DMS53 treated with DMSO at 0.1 percent for 48 hours (cell line): ENCODE results near the gene TRPT1.
A peak's percentile ranks its signal among the peaks of the same experiment; 100 is the strongest.

ENCODE experiments used
- DNase-seq: peaks from one replicate; lab custom pipeline; 2025; ENCODE audit not compliant: unreplicated experiment; lab: John Stamatoyannopoulos, UW

Gene TRPT1, protein sequence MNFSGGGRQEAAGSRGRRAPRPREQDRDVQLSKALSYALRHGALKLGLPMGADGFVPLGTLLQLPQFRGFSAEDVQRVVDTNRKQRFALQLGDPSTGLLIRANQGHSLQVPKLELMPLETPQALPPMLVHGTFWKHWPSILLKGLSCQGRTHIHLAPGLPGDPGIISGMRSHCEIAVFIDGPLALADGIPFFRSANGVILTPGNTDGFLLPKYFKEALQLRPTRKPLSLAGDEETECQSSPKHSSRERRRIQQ

GRCh38 chr11:64225608-64226506 is at the start of gene TRPT1, which contains the start of gene NUDT22:
Gene TRPT1 (minus strand): TSS chr11:64226186. CDS start chr11:64225860, 326 bp downstream.
Gene NUDT22 (plus strand): TSS chr11:64226274. CDS start chr11:64226653, 379 bp downstream.
- DNase-seq, result peak; percentile 79

DNA sequence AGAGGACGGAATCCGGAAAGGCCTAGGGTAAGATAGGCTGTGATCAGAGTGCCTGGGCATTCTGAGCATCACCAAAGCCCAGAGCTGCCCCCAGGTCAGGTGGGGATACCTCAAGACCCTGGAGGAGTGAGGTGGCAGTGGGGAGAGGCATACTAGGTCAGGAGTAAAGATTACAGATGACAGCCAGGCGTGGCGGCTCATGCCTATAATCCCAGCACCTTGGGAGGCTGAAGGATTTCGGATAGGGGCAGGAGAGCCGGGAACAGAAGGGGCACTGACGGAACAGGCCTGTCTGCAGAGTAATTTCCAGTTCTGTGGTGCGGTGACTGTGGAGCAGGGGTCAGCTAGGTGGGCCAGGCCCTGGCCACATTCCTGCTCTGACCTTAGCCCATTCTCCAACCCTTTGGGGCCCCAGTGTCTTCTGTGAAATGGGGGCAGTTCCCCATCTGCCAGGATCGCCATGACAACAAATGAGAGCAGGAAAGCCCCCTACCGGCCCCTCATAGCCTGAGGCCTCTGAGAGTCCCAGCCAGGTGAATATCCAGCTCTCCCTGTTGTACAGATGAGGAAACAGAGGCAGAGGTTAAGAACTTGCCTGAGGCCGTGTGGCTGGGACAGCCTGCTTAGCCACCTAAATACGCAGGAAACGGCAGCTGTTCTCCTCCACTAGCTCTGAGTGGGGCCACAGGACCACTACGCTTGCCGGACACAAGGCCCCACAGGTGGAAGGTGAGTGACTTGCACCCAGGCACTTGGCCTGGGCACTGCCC is 49.2 kb upstream of the TRPT1 start:
- DNase-seq, result no peak

DNA sequence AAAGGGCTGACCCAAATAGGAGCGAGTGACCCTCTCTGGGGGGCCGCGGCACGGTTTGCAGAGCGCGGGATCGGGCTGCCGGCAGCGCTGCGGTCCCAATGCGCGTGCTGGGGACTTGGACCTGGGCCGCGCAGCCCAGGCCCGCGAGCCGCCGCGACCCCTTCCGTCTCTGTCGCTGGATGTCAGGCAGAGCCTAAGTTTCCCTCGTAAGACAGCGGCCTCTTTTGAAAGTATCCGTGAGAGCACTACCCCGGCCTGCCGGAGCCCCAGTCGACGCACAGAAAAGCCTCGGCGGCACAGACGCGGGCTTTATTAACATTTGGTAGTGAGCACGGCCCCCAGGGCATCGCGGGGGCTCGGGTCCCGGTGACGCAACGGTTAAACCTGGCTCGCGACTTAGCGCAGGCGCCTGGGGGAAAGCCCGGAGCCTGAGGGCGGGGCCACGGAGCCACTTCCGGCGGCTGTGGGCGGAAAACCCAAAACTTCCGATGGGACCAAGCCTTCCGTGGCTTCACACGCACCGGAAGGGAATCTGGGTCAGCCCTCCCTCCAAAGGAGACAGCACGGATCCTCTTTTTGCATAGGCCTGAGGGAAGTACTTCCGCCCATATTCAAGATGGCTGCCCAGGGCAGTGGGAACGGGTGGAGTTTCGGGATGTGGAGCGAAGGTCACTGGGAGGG is 43.7 kb upstream of the TRPT1 start:
- peak; percentile 98 for DNase-seq

- peak; percentile 54 for DNase-seq
Observed at GRCh38 chr11:64268893-64269539, 43.0 kb upstream of the TRPT1 start.

DNA sequence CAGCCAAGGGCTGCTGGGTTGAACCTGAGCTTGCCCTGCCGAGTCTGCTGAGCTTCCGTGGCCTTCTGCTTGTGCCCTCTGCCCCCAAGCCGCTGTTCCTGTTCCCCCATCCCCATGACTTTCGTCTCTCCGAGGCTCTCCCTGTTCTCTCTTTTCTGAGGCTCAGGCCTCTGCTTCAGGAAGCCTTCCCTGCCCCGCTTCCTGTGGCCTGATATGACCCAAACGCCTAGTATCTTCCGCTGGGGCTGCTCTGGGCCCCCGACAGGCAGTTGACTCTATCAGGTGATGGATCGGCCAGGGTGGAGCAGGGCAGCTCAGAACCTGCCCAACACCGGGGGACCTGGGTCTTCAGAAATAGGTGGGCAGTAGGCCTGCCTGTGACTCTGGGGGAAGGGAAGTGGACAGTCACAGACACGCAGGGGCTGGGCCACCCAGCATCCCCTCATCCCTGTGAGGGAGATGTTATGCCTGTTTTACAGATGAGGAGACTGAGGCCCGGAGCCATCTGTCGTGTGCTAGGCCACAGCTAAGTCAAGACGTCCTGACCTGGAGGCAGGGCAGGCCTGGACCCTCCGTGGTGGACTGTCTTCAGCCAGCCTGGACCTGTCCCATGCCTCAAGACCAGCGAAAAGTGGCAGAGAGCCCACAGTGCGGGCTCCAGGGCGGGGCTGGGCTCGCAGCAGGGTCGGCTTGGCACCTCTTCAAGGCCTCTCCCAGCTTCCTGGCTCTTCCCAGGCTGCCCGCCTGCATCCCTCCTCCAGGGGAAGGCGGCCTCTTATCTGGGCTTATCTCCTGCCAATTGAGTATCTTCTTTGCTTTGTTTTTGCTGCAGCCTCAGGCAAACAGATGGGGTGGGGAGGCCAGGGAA is 42.3 kb upstream of the TRPT1 start:
- no peak for DNase-seq

GRCh38 chr11:64267207-64267945 is 41.4 kb upstream of the TRPT1 start:
- DNase-seq, result no peak

- DNase-seq, result no peak
Observed at GRCh38 chr11:64266339-64266738, 40.4 kb upstream of the TRPT1 start.

DNA sequence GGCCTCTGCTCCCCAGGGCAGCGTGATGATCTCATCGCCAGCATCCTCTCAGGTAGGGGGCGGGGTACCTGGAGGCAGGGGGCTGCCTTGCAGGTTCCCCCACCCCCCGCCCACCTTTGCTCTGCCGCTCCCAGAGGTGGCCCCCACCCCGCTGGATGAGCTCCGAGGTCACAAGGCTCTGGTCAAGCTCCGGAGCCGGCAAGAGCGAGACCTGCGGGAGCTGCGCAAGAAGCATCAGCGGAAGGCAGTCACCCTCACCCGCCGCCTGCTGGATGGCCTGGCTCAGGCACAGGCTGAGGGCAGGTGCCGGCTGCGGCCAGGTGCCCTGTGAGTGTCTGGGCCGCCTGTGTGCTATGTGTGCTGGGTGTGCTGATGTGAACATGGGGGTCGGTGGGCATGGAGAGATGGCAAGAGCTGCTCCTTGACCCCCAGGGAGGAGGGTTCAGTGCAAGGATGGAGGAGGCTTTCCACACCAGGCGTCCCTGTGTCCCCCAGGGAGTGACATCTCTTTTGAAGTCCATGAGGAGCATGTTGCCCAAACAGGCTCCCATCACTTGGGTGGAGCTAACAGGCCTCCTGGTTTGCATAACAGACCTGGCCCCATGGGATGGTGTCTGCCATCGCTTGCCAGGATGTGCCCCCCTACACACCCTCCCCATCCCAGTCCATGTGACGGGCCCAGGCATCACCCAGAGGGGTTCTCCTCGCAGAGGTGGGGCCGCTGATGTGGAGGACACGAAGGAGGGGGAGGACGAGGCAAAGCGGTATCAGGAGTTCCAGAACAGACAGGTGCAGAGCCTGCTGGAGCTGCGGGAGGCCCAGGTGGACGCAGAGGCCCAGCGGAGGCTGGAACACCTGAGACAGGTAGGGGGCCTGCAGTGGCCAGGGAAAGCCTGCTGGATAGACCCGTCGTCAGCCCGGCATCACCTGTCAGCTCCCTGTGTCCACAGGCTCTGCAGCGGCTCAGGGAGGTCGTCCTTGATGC is 39.5 kb upstream of the TRPT1 start:
- DNase-seq, result no peak

- no peak for DNase-seq
Observed at GRCh38 chr11:64264371-64264852, 38.4 kb upstream of the TRPT1 start.

DNA sequence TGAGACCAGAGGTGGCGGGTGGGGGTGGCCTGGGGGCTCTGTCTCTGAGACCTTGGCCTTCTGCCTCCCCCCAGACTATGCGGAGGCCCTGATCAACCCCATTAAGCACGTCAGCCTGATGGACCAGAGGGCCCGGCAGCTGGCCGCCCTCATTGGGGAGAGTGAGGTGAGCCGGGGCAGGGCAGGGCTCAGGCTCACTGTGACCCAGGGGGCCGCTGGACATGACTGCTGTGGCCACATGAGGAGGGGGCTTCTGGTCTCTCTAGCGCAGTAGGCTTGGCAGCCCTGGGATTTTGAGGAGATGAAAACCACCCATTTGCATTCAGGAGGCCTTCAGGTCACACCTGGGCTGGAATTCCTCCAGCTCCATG is 37.9 kb upstream of the TRPT1 start:
- DNase-seq, result no peak

DNA sequence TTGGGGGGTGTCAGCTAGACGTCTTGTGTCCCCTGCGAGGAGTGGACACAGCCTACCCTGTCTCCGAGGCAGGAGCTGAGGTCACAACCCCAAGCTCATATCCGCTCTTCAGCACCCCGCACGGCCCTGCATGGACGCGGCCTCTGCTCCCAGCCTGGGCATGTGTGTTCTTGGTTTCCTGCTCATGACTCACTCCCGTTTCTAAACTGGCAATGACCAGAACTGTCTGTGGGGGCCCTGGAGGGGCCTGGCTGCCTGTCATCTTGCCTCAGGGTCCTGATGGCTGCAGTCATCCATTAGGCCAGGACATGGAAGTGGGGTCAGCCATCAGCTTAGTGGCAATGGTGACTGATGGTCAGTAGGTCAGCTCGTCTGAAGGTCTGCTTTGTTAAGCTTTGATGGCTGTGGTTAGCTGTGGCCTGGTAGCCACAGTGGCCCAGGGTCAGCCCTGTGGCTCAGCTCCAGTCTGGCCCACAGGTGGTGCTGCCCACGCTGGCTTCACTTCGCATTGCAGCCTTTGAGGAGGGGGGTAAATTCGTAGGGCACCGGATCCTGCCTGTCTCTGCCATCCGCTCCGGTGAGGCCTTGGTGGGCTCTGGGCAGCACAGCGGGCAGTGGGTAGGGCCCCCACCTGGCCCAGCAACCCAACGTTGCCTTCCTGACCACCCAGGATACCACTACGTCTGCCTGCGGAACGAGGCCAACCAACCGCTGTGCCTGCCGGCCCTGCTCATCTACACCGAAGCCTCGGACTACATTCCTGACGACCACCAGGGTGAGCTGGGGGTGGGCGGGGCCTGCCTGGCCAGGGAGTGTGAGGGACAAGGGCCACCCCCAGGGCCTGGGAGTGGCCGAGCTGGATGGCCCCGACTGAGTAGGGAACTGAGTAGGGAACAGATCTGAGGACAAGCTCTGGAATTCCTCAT is 37.3 kb upstream of the TRPT1 start:
- DNase-seq, result no peak

DNA sequence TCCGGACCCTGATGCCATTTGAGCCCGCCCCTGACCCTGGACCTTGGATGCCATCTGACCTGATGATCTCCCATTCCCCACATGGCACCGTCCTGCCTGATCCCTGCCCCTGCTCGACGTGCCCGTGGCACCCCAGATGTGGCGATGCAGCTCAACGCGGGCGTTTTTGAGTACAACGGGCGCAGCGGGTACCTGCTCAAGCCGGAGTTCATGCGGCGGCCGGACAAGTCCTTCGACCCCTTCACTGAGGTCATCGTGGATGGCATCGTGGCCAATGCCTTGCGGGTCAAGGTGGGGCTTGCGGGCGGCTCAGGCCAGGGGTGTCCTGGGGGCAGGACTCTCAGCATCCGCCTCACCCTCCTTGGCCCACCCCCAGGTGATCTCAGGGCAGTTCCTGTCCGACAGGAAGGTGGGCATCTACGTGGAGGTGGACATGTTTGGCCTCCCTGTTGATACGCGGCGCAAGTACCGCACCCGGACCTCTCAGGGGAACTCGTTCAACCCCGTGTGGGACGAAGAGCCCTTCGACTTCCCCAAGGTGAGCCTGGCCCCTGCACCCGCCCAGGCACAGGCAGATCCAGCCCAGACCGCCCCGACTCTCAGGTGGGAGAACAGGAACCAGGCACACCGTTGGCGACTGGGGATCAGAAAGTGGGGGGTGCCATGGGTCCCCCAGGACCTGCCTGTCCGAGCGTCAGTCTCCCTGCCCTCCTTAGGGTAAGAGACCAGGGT is 36.5 kb upstream of the TRPT1 start:
- DNase-seq, result no peak

GRCh38 chr11:64261556-64262080 is 35.6 kb upstream of the TRPT1 start:
- no peak for DNase-seq

DNA sequence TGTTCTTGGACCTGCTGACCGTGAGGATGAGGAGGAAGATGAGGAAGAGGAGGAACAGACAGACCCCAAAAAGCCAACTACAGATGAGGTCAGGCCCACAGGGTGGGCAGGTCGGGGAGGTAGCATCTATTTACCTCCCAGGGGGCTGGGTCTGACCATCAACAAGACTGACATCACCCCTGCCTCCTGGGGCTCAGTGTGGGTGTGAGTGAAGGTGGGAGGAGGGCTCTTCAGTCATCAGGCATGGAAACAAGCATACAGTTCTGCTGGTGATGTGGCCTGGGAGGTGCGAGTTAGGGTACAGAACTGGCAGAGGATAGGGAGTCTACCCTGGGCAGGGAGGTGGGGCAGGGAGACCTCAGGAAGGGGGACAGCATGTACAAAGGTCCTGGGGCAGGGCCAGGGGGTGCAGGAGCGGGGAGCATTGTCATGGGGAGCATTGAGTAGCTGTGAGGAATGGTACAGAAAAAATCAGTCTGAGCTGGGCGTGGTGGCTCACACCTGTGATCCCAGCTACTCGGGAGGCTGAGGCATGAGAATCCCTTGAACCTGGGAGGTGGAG is 34.2 kb upstream of the TRPT1 start:
- no peak for DNase-seq

DNA sequence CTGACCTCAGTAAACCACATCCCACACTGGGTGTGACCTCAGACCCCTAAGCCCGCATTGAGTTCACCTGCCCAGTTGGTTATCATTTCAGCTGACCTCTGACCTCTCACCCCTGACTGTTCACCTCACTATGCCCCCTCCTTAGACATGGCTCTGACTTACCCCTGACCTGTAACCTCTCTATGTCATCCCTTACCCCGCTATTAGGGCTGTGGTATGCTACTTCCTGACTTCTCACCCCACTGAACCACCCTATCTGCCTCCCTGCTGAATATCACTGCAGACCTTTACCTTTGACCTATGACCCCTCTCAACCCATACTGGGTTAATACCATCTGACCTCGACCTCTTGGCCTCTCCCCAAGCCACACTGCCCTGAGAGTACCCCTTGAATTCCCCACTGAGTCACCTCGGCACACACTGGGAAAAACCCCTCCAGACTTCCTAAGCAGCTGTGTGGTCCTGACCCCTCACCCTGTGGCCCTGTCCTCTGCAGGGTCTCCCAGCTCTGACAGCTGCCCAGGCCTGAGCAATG is 33.6 kb upstream of the TRPT1 start:
- no peak for DNase-seq
